Keratinocyte (primary cell): ENCODE data around the gene ALG12.

Source experiments
- CTCF ChIP-seq, 3 experiments: IDR thresholded peaks in 1 of 3; conservative IDR thresholded peaks in 1 of 3; optimal IDR thresholded peaks in 1 of 3; 2 replicates in 2 of 3; 3 replicates in 1 of 3; pipeline versions ENCODE3 to v1.5.1; 2011; ENCODE audit warnings: low read length in 3 of 3, mild to moderate bottlenecking in 3 of 3, moderate library complexity in 2 of 3, control low read depth in 1 of 3, inconsistent platforms in 1 of 3; ENCODE audit not compliant: insufficient read depth in 2 of 3; ENCODE audit errors: extremely low read depth in 1 of 3
- EZH2 ChIP-seq: IDR thresholded peaks from one replicate; pipeline ENCODE4 v1.6.1; 2012; ENCODE audit warnings: inconsistent platforms, mild to moderate bottlenecking, low read length, moderate library complexity

GRCh38 chr22:49944399-49944891 lies 26.2 kb upstream of the ALG12 start:
- TF ChIP-seq CTCF (optimal IDR thresholded peaks at IDR 0.05 in 1 of 3, IDR thresholded peaks at IDR 0.05 in 1 of 3, conservative IDR thresholded peaks at IDR 0.05 in 1 of 3; ENCODE audit: extremely low read depth in 1 of 3, insufficient read depth in 2 of 3, low read length in 3 of 3) (no peak), EZH2 (no peak)
